Right lobe of liver (tissue), 6 donors: ENCODE results near the gene GCK. TPM values are rescaled to one million over a fixed set of nuclear protein-coding genes. Genes with fewer than 3 reads are reported as not detected.

ENCODE experiments used
- ATAC-seq, 4 donors: fragments of 200-7000 bp; cut with Tn5 transposase; one replicate each; pipeline ENCODE4 v1.9.1; 2020; ENCODE audit warnings: mild to moderate bottlenecking in 4 of 4, moderate library complexity in 4 of 4
- DNase-seq, 3 donors: peaks; one replicate each; pipeline ENCODE4 v3.0.0-alpha.2; 2020
- H3K27ac ChIP-seq, 3 donors: fragments of 200-600 bp; one replicate each; pipeline ENCODE4 v1.8.0; 2022
- H3K27me3 ChIP-seq, 2 donors: fragments of 200-600 bp; one replicate each; pipeline ENCODE4 v1.8.0; 2022
- H3K36me3 ChIP-seq, 4 donors: fragments of 200-600 bp; sonication (generic) in 1 of 4; one replicate each; pipeline versions ENCODE4 v1.5.1 to v1.8.0; 2017 to 2022; ENCODE audit warnings: control low read depth in 1 of 4
- H3K4me1 ChIP-seq, 4 donors: fragments of 200-600 bp; sonication (generic) in 1 of 4; one replicate each; pipeline versions ENCODE4 v1.5.1 to v1.8.0; 2017 to 2022; ENCODE audit warnings: control low read depth in 1 of 4
- H3K4me3 ChIP-seq, 3 donors: fragments of 200-600 bp; one replicate each; pipeline ENCODE4 v1.8.0; 2022
- H3K9me3 ChIP-seq, 4 donors: fragments of 200-600 bp; sonication (generic) in 1 of 4; one replicate each; pipeline versions ENCODE4 v1.5.1 to v1.8.0; 2017 to 2022; ENCODE audit warnings: control low read depth in 1 of 4
- POLR2A ChIP-seq: fragments of 450-650 bp; IDR thresholded peaks from one replicate; pipeline ENCODE4 v1.6.1; 2017; ENCODE audit warnings: antibody characterized with exemption, mild to moderate bottlenecking
- WGBS: methylation state at CpG from one replicate; pipeline ENCODE4 v1.1.6; 2018; ENCODE audit warnings: low coverage, low lambda C conversion rate; ENCODE audit not compliant: insufficient coverage; ENCODE audit errors: missing lambda C conversion rate; 5-methylcytosine and 5-hydroxymethylcytosine counted together
- intact Hi-C, 2 donors: fragments of 100-400 bp; cut with DNase I; formaldehyde crosslinking; loops; one replicate each; pipeline versions ENCODE4 v1.11.2 to v1.14.1; 2022
- total RNA-seq, 6 experiments: library from RNA; depleted of rRNA in 2 of 6; stranded (reverse); fragments of >200 nt in 2 of 6; fragmentation: NEBNext Ultra II Directional in 3 of 6; extraction: Animal tissue kit (Norgen Biotek cat#: 25700) in 3 of 6; gene quantifications; one replicate each; pipeline versions ENCODE4 v1.1.0 to v1.2.4, GENCODE V29; 2016 to 2023
- TF ChIP-seq, protein P1 (sequence below), 4 donors: fragments of 200-600 bp in 3 of 4; fragments of 450-650 bp in 1 of 4; IDR thresholded peaks; one replicate each; pipeline versions ENCODE4 v1.5.1 to v1.8.0; 2016 to 2022; ENCODE audit warnings: antibody characterized with exemption in 4 of 4, mild to moderate bottlenecking in 2 of 4
- donor health status: DM: no; HTN: yes; CAD: no.
- donor health status: DM: no; HTN: no; CAD: no.
- donor health status: DM: no; HTN: no; CAD: no.
- donor health status: DM: no; HTN: yes; CAD: no.
- donor health status: DM: no; HTN: yes; CAD: no.

Gene GCK
- total RNA-seq, 6 experiments from 2014 or later, result 0.50 to 5.9 (median 2.0) TPM

GRCh38 chr7:44103566-44103922, 85.7 kb downstream of the GCK start:
- intact Hi-C loops, result no loop called here

DNA sequence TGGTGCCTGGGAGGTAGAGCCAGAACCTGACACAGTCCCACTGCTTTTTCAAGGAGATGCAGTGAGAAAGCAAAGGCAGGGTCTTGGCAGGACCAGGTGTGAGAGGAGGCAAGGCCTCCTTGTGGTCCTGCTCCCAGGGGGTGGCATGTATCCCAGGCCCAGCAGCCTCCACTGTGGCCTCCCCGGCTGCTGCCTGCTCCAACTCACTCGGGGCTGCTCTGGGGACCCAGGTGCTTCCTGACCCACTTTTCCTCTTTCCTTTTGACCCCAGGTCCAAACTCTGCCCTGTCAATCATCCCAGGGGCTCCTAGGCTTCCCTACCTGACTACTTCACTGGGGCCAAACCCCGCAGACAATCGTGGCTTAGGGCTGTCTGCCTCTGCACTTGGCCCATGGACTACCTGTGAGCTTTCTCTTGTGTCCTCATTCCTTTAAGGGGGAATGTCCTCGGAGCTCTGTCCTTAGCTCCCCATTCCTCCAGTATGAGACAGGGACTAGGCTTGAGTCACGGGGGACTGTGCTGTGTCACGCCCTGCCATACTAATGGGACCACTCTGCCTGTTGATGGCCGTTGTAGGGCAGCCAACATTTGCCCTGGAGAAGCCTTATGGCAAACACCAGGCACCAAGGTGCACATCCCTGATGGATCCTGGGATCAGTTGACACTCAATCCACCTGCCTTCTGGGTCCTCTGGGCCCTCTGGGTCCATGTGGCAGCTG, 86.2 kb downstream of the GCK start:
- Histone ChIP-seq H3K36me3 (no peaks in the 10 kb centered on the region), H3K27me3 (no peaks in the 10 kb centered on the region), H3K4me1 (no peaks in the 10 kb centered on the region), H3K9me3 (no peaks in the 10 kb centered on the region), H3K27ac (no peak overlapping the region), H3K4me3 (no peak overlapping the region)
- TF ChIP-seq POLR2A, result no peak
- TF ChIP-seq, protein P1, sequence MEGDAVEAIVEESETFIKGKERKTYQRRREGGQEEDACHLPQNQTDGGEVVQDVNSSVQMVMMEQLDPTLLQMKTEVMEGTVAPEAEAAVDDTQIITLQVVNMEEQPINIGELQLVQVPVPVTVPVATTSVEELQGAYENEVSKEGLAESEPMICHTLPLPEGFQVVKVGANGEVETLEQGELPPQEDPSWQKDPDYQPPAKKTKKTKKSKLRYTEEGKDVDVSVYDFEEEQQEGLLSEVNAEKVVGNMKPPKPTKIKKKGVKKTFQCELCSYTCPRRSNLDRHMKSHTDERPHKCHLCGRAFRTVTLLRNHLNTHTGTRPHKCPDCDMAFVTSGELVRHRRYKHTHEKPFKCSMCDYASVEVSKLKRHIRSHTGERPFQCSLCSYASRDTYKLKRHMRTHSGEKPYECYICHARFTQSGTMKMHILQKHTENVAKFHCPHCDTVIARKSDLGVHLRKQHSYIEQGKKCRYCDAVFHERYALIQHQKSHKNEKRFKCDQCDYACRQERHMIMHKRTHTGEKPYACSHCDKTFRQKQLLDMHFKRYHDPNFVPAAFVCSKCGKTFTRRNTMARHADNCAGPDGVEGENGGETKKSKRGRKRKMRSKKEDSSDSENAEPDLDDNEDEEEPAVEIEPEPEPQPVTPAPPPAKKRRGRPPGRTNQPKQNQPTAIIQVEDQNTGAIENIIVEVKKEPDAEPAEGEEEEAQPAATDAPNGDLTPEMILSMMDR (IDR thresholded peaks at IDR 0.05), result no peak
- DNase-seq (no peak), ATAC-seq (no peak)
- intact Hi-C loops, result no loop called here
- WGBS, result 83% methylated on average over 2 of the region's 8 CpGs

More at GRCh38 chr7:44103566-44103922, 85.7 kb downstream of the GCK start:
- no CpG with 5 or more reads among the region's 8 CpGs for WGBS
- ATAC-seq, result no peak
- Histone ChIP-seq H3K4me3 (no peak overlapping the region), H3K9me3 (no peaks in the 10 kb centered on the region), H3K4me1 (no peaks in the 10 kb centered on the region), H3K27ac (no peak overlapping the region), H3K36me3 (no peaks in the 10 kb centered on the region), H3K27me3 (no peaks in the 10 kb centered on the region)
- TF ChIP-seq, protein P1 (IDR thresholded peaks at IDR 0.05), result no peak
- peak in 1 of 3 donors; percentile 54 for DNase-seq

- DNase-seq, result peak in 1 of 3 donors; percentile 28
- Histone ChIP-seq H3K27ac (no peak overlapping the region), H3K9me3 (no peaks in the 10 kb centered on the region), H3K4me3 (no peak overlapping the region), H3K36me3 (no peaks in the 10 kb centered on the region), H3K27me3 (no peaks in the 10 kb centered on the region), H3K4me1 (no peaks in the 10 kb centered on the region)
- intact Hi-C loops, result no loop called here
- no peak for ATAC-seq
- TF ChIP-seq POLR2A, result no peak
- TF ChIP-seq, protein P1 (IDR thresholded peaks at IDR 0.05), result no peak
- 89% methylated on average over 7 of the region's 14 CpGs for WGBS
Measured at GRCh38 chr7:44101966-44102845, 87.0 kb downstream of the GCK start.

GRCh38 chr7:44101303-44101965, 87.8 kb downstream of the GCK start:
- Histone ChIP-seq H3K4me1 (no peaks in the 10 kb centered on the region), H3K36me3 (no peaks in the 10 kb centered on the region), H3K4me3 (no peak overlapping the region), H3K27ac (no peak overlapping the region), H3K9me3 (no peaks in the 10 kb centered on the region), H3K27me3 (no peaks in the 10 kb centered on the region)
- no peak for DNase-seq
- no peak for TF ChIP-seq POLR2A
- TF ChIP-seq, protein P1 (IDR thresholded peaks at IDR 0.05), result no peak
- no peak for ATAC-seq
- 57% methylated on average over 2 of the region's 3 CpGs for WGBS
- intact Hi-C loops, result no loop called here
